ENCODE data around the gene NAV3. TPM values are rescaled to one million over a fixed set of nuclear protein-coding genes. Genes with fewer than 3 reads are reported as not detected.
"Not testable (repeated sequence)": the region's sequence is repeated elsewhere in the genome, so short reads cannot be mapped to it uniquely, and the experiment has no call there.

Gene NAV3
- total RNA-seq, 2 experiments from 2014 or later = not detected

DNA sequence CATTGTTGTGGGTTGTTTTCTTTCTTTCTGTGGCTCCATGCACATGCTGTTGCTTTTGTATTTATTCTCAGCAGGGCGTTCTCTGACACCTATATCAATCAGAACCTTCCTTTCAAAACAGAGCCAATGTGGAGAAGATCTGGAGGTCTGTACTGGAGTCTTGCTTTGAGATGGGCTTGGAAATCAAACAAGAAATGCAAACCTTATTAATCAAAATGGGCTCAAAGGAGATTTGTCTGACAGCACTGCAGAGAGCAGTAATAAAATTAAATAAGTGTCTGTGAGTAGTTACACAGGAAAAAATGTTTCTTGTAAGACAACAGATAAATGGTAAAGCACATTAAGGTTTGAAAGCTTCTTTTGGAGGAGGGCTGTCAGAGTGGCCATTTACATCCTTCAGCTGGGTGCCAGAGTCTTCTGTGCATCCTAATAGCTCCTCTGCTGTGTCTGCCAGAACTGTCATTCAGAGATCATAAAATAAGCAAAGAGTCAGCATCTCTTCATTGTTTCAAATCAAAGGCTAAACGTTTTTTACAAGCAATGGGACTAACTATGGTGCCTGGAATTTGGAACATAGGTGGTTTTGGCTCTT, 414.3 kb downstream of the NAV3 start:
- Mint-ChIP-seq H3K27me3 (no peaks in the 10 kb centered on the region), H3K4me3 (no peak overlapping the region), H3K4me1 (no peaks in the 10 kb centered on the region), H3K27ac (no peak overlapping the region), H3K9me3 (no peaks in the 10 kb centered on the region), H3K36me3 (ENCODE audit: low read depth) (no peaks in the 10 kb centered on the region)
- POLR2A ChIA-PET = no interaction called here
- DNase-seq = no peak
- CTCF ChIA-PET = no interaction called here

DNA sequence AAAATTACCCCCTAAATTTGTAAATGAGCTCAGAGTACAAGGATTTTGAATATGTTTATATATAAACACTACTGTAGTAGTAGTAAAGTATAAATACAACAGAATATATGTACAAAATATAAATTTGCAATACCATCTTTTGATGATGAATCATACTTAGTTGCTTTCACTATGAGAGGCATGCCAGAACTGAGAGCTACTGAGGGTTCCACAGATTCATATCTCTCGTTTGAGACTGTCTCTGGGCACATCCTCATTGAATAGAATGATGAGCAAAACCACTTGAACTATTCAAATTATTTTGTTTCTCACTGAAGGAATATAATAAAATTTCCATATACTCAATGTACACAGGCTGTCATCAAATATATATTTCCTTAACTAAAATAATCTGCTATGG, 417.6 kb downstream of the NAV3 start:
- no peaks in the 10 kb centered on the region for H3K4me1 Mint-ChIP-seq
- H3K27ac Mint-ChIP-seq = no peak overlapping the region
- H3K4me3 Mint-ChIP-seq = no peak overlapping the region
- no peaks in the 10 kb centered on the region for H3K27me3 Mint-ChIP-seq
- no peak for DNase-seq
- no peaks in the 10 kb centered on the region for H3K9me3 Mint-ChIP-seq
- ChIA-PET CTCF (no interaction called here), POLR2A (no interaction called here)
- no peaks in the 10 kb centered on the region for H3K36me3 Mint-ChIP-seq (ENCODE audit: low read depth)

DNA sequence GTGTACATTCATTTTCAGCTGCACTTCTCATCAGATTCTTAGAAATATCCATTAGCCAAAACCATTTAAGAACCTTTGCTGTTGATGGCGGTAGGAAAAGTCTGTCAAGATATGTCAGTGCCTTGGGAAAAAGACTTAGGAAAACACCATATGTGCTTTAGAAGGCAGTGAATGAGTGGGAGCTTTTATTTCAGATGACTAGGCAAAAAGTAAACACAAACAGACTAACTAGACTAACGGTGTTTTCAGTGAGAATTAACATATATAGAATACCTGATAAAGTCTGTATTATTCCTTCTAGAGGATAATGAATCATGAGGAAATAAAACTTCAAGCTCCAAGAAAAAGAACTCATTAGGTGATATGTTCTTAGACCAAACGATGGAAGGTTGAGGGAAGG, 418.9 kb downstream of the NAV3 start:
- no peak for DNase-seq
- Mint-ChIP-seq H3K9me3 (peaks cover 2% of the 10 kb centered on the region), H3K36me3 (ENCODE audit: low read depth) (no peaks in the 10 kb centered on the region), H3K4me3 (no peak overlapping the region), H3K4me1 (no peaks in the 10 kb centered on the region), H3K27me3 (no peaks in the 10 kb centered on the region), H3K27ac (no peak overlapping the region)
- POLR2A ChIA-PET = no interaction called here
- CTCF ChIA-PET = no interaction called here

DNA sequence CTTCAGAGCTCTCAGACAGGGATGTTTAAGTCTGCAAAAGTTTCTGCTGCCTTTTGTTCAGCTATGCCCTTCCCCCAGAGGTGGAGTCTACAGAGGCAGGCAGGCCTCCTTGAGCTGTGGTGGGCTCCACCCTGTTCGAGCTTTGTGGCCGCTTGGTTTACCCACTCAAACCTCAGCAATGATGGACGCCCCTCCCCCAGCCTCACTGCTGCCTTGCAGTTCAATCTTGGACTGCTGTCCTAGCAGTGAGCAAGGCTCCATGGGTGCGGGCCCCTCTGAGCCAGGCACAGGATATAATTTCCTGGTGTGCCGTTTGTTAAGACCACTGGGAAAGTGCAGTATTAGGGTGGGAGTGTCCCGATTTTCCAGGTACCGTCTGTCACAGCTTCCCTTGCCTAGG, 427.0 kb downstream of the NAV3 start:
- H3K27ac Mint-ChIP-seq; POLR2A ChIA-PET; DNase-seq; H3K4me1 Mint-ChIP-seq; H3K27me3 Mint-ChIP-seq; CTCF ChIA-PET; H3K4me3 Mint-ChIP-seq; H3K36me3 Mint-ChIP-seq (ENCODE audit: low read depth): not testable (repeated sequence)
- peaks cover 19% of the 10 kb centered on the region for H3K9me3 Mint-ChIP-seq

DNA sequence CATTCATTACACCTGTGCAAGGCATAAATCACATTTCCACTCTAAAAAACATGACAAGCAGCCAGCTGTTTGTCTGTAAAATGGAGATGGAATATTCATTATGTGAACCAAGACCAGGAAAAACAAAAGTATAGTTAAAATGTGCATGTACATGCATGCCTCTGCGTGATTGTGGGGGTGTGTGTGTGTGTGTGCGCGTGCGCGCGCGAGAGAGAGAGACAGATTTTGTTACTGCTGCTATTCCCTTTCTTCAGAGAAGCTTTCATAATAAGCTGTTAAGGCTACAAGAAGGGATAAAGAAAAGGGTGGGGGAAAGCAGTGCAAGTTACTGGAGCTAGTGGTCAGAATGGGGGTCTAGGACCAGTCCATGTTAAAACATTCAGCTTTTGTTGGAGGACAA, 430.3 kb downstream of the NAV3 start:
- H3K36me3 Mint-ChIP-seq (ENCODE audit: low read depth) = no peaks in the 10 kb centered on the region
- H3K4me1 Mint-ChIP-seq = no peaks in the 10 kb centered on the region
- no peak overlapping the region for H3K4me3 Mint-ChIP-seq
- peaks cover 14% of the 10 kb centered on the region for H3K9me3 Mint-ChIP-seq
- DNase-seq = no peak
- H3K27ac Mint-ChIP-seq = no peak overlapping the region
- H3K27me3 Mint-ChIP-seq = no peaks in the 10 kb centered on the region
- ChIA-PET CTCF (no interaction called here), POLR2A (no interaction called here)

DNA sequence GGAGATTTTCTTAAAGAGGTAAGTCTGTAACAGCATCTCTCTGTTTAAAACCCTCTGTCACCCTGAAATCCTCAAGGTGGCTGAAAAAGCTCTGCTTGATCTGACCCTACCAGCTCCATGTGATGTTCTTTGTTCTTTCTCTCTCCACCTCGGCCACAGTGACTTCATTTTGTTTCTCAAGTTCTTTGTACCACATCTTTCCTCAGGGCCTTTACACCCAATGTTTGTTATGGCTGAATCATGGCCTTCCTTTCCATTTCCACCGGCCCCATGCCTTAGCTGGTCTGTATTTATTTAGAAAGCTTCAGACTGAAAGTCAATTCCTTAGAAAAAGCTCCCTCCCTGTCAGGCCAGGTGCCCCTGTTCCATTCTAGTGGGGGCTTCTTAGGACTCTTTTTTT, 431.2 kb downstream of the NAV3 start:
- Mint-ChIP-seq H3K36me3 (ENCODE audit: low read depth) (no peaks in the 10 kb centered on the region), H3K9me3 (peaks cover 9% of the 10 kb centered on the region), H3K4me1 (no peaks in the 10 kb centered on the region), H3K4me3 (no peak overlapping the region), H3K27me3 (no peaks in the 10 kb centered on the region), H3K27ac (no peak overlapping the region)
- POLR2A ChIA-PET = no interaction called here
- CTCF ChIA-PET = no interaction called here
- DNase-seq = no peak

Measured in activated CD4-positive, alpha-beta memory T cell treated with anti-CD3 and anti-CD28 coated beads, Interleukin-2, amount 10 ng/mL, durations not matched to agents 7 days and 5 days (primary cell).